OCI-LY3 (cell line): ENCODE measurements around the gene MBD6.

Experiments
- H2AFZ ChIP-seq: fragments of 200-600, 300-600 bp; shearing (Covaris generic); 2 replicates; pipeline ENCODE4 v1.6.0; 2014; ENCODE audit warnings: antibody characterized with exemption, low read depth, low read length
- H3K27ac ChIP-seq: fragments of 200-600, 300-600 bp; sonication (generic); 2 replicates; pipeline ENCODE4 v1.5.1; 2014; ENCODE audit warnings: mild to moderate bottlenecking, low read length, moderate library complexity, mixed read lengths
- H3K27me3 ChIP-seq: fragments of 200-600, 300-600 bp; sonication (generic); 2 replicates; pipeline ENCODE4 v1.6.1; 2014; ENCODE audit warnings: low read depth, low read length, mixed read lengths
- H3K36me3 ChIP-seq: fragments of 200-600, 300-600 bp; sonication (generic); replicated peaks from 2 replicates; pipeline ENCODE3; 2014; ENCODE audit warnings: low read depth, low read length, mixed read lengths
- H3K4me1 ChIP-seq: fragments of 300-600, 200-600 bp; sonication (generic); 2 replicates; pipeline ENCODE4 v1.6.1; 2014; ENCODE audit warnings: low read length, mixed read lengths
- H3K4me2 ChIP-seq: fragments of 200-600, 300-600 bp; sonication (generic); 2 replicates; pipeline ENCODE4 v1.6.1; 2014; ENCODE audit warnings: low read length, mixed read lengths
- H3K4me3 ChIP-seq: fragments of 300-600, 200-600 bp; sonication (generic); 2 replicates; pipeline ENCODE4 v1.5.1; 2014; ENCODE audit warnings: antibody characterized with exemption, mild to moderate bottlenecking, low read length, moderate library complexity
- H3K79me2 ChIP-seq: fragments of 300-600, 200-600 bp; shearing (Covaris generic); 2 replicates; pipeline ENCODE4 v1.6.1; 2014; ENCODE audit warnings: mild to moderate bottlenecking, low read length, mixed read lengths
- H3K9ac ChIP-seq: fragments of 300-600, 200-600 bp; shearing (Covaris generic); 2 replicates; pipeline ENCODE4 v1.6.0; 2014; ENCODE audit warnings: mild to moderate bottlenecking, low read length, moderate library complexity
- H3K9me3 ChIP-seq: fragments of 200-600, 300-600 bp; shearing (Covaris generic); 2 replicates; pipeline ENCODE4 v1.6.1; 2014; ENCODE audit warnings: low read length, mixed read lengths; ENCODE audit not compliant: insufficient read depth
- H4K20me1 ChIP-seq: fragments of 200-600, 300-600 bp; sonication (generic); 2 replicates; pipeline ENCODE4 v1.6.1; 2016; ENCODE audit warnings: low read length, mixed read lengths; ENCODE audit not compliant: insufficient read depth
- EZH2phosphoT487 ChIP-seq: fragments of 200-600 bp; shearing (Covaris generic); IDR thresholded peaks from 2 replicates; pipeline ENCODE4 v1.6.1; 2018; ENCODE audit warnings: antibody characterized with exemption, mixed run types, low read depth
- TF ChIP-seq, protein P1 (sequence below): fragments of 200-600, 300-600 bp; sonication (generic); IDR thresholded peaks from 2 replicates; pipeline ENCODE4 v1.5.1; 2014; ENCODE audit warnings: antibody characterized with exemption, low read length, low read depth

The MBD6 gene

DNA sequence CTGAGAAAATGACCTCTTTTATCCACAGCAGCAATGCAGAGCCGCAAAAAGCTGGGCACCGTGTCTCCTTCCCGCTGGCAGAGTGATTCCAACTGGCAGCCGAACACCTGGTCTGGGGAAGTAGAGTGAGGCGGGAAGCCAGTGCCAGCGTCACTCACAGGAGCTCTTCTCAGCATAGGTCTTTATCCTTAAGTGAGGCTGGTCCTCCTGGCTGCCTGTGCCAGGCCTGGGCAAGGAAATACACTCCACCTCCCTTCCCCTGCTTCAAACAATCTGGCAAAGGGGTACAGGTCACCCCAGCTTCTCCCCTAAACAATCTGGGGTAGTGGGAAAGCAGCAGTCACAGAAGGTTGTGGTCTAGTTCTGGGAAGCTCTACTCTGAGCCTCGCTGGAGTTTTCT lies 47.8 kb upstream of the MBD6 start:
- peaks cover 31% of the 10 kb centered on the region for H3K4me1 ChIP-seq
- no peak overlapping the region for H3K4me3 ChIP-seq
- H4K20me1 ChIP-seq, result no peaks in the 10 kb centered on the region
- H3K4me2 ChIP-seq, result no peak overlapping the region
- H3K9me3 ChIP-seq, result no peaks in the 10 kb centered on the region
- no peaks in the 10 kb centered on the region for H3K79me2 ChIP-seq
- no peak overlapping the region for H3K9ac ChIP-seq
- no peaks in the 10 kb centered on the region for H3K36me3 ChIP-seq
- H3K27me3 ChIP-seq, result no peaks in the 10 kb centered on the region
- H2AFZ ChIP-seq, result no peak overlapping the region
- H3K27ac ChIP-seq, result no peak overlapping the region
- TF ChIP-seq EZH2phosphoT487, result no peak
- TF ChIP-seq, protein P1, sequence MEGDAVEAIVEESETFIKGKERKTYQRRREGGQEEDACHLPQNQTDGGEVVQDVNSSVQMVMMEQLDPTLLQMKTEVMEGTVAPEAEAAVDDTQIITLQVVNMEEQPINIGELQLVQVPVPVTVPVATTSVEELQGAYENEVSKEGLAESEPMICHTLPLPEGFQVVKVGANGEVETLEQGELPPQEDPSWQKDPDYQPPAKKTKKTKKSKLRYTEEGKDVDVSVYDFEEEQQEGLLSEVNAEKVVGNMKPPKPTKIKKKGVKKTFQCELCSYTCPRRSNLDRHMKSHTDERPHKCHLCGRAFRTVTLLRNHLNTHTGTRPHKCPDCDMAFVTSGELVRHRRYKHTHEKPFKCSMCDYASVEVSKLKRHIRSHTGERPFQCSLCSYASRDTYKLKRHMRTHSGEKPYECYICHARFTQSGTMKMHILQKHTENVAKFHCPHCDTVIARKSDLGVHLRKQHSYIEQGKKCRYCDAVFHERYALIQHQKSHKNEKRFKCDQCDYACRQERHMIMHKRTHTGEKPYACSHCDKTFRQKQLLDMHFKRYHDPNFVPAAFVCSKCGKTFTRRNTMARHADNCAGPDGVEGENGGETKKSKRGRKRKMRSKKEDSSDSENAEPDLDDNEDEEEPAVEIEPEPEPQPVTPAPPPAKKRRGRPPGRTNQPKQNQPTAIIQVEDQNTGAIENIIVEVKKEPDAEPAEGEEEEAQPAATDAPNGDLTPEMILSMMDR, result no peak

DNA sequence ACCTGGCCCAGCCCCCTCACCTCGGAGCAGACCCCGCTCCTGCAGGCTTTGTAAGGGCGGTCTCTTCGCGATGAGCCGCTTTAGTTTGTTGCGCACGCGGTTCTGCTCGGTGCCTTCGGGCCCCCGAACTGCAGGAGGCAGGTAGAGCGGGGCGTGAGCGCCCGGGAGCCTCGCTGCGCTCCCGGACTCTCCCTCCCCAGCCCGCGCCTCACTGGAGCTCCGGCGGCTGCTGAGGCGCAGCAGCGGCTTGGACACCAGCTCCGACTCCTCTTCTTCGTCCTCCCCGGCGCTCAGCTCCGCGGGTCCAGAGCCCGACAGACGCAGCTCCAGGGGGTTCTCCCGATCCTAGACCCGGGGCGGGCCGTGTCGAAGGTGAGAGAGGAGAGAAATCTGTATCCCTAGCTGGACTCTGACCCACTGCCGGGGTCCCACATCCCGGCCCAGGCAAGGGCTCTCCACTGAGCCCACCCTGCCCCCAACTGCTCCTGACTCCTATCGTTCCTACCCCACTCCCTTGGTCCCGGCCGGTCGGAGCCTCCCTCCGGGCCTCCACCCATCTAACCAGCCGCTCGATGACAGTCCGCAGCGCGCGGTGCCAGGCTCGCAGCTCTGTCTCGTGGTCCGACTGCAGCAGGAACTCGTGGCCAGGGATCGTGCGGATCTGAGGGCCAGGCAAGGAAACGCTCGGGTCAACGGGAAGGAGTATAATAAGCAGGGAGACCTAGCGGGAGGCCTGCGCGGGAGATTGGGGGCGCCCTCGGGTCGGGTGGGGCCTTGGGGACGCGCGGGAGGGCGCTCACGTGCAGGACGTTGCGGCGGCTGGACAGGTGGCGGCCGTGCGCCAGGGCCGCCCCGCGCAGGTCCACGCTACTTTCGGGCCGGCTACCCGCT lies 47.1 kb upstream of the MBD6 start:
- Histone ChIP-seq H3K4me3 (no peak overlapping the region), H3K79me2 (no peaks in the 10 kb centered on the region), H3K9me3 (no peaks in the 10 kb centered on the region), H3K4me1 (peaks cover 33% of the 10 kb centered on the region), H3K27ac (no peak overlapping the region), H3K27me3 (no peaks in the 10 kb centered on the region), H3K9ac (no peak overlapping the region), H4K20me1 (no peaks in the 10 kb centered on the region), H3K36me3 (no peaks in the 10 kb centered on the region), H3K4me2 (no peak overlapping the region), H2AFZ (no peak overlapping the region)
- no peak for TF ChIP-seq EZH2phosphoT487
- TF ChIP-seq, protein P1, result no peak

DNA sequence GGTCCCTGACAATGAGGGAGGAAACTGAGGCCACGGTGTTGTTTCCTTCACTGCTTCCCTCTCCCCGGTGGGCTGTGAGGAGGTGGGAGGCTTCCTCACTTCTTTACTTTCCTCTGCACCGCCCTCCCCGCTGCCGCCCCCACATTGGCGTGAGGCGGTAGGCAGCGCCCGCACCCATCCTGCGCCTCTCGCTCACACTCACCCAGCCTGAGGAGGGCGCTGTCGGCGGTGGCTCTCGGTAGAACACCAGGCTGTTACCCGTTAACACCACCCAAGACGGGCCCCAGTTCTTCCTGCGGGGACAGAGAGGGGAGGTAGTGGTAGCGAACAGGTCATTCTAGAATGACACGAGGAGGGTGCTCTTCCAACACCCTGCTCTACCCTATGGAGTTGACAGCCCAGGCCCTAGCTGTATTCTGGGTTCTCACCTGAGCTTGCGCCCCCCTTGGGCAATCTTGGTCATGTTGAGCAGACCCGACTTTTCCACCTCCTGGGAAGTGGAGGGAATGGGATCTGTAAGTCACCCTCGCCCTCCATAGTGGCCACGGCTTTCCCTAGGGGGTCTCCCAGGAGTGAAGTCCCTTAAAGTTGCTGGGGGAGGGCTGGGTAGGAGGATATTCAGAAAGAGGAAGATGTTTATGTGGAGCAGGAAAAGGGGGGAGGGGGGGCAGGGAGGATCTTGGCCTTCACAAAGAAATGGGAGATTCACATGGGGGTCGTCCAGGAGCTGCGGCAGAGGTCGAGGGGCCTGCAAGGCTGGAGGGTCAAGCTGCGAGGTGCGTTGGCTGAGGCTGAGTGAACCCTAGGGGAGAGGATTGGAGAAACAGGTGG lies 46.2 kb upstream of the MBD6 start:
- TF ChIP-seq, protein P1, result no peak
- no peak for TF ChIP-seq EZH2phosphoT487
- Histone ChIP-seq H3K27ac (no peak overlapping the region), H3K36me3 (no peaks in the 10 kb centered on the region), H3K9ac (no peak overlapping the region; the same call in 1 of the 2 replicates), H3K4me2 (peak overlapping the region; percentile 65), H3K4me3 (peak overlapping the region; percentile 57; the same call in 1 of the 2 replicates), H2AFZ (no peak overlapping the region), H3K9me3 (no peaks in the 10 kb centered on the region), H3K27me3 (no peaks in the 10 kb centered on the region), H4K20me1 (no peaks in the 10 kb centered on the region), H3K4me1 (peaks cover 33% of the 10 kb centered on the region), H3K79me2 (no peaks in the 10 kb centered on the region)
